Esophagus muscularis mucosa (tissue), 4 donors: ENCODE measurements around the gene PKM. TPM values are rescaled to one million over a fixed set of nuclear protein-coding genes. Genes with fewer than 3 reads are reported as not detected.

Experiments used
- DNase-seq: peaks from one replicate; pipeline ENCODE4 v3.0.0-alpha.2; 2017; ENCODE audit errors: extremely low spot score
- H3K27ac ChIP-seq, 4 donors: fragments of 200-600 bp; sonication (generic); replicated peaks in 1 of 4; 1 replicate in 3 of 4; 2 replicates in 1 of 4; pipeline ENCODE4 v1.5.1; 2016 to 2019; ENCODE audit warnings: mild to moderate bottlenecking in 1 of 4
- H3K27me3 ChIP-seq, 4 donors: fragments of 200-600 bp; sonication (generic); one replicate each; pipeline versions ENCODE4 v1.5.1 to v1.6.0; 2016 to 2019
- H3K36me3 ChIP-seq, 4 donors: fragments of 200-600 bp; sonication (generic); one replicate each; pipeline ENCODE4 v1.5.1; 2016 to 2019
- H3K4me1 ChIP-seq, 4 donors: fragments of 200-600 bp; sonication (generic); one replicate each; pipeline ENCODE4 v1.5.1; 2016 to 2019
- H3K4me3 ChIP-seq, 4 donors: fragments of 200-600 bp; sonication (generic); 1 replicate in 2 of 4; 2 replicates in 2 of 4; pipeline ENCODE4 v1.5.1; 2016 to 2019; ENCODE audit warnings: mild to moderate bottlenecking in 4 of 4, moderate library complexity in 1 of 4
- H3K9me3 ChIP-seq, 4 donors: fragments of 200-600 bp; sonication (generic); 1 replicate in 3 of 4; 2 replicates in 1 of 4; pipeline ENCODE4 v1.5.1; 2016 to 2019
- EP300 ChIP-seq: sonication (generic); formaldehyde crosslinking; IDR thresholded peaks from one replicate; pipeline ENCODE4 v1.6.1; 2017; ENCODE audit warnings: antibody characterized with exemption
- POLR2A ChIP-seq: fragments of 450-650 bp; IDR thresholded peaks from one replicate; pipeline ENCODE4 v1.6.1; 2017; ENCODE audit warnings: antibody characterized with exemption, moderate library complexity, mild to moderate bottlenecking, low read depth
- POLR2AphosphoS5 ChIP-seq, 2 donors: sonication (generic); formaldehyde crosslinking; IDR thresholded peaks; one replicate each; pipeline ENCODE4 v1.6.1; 2017; ENCODE audit warnings: antibody characterized with exemption in 2 of 2
- WGBS: methylation state at CpG from one replicate; pipeline ENCODE4 v1.1.5; 2018; 5-methylcytosine and 5-hydroxymethylcytosine counted together
- intact Hi-C: fragments of 100-400 bp; cut with DNase I; formaldehyde crosslinking; loops from one replicate; pipeline ENCODE4 v1.15.1; 2023
- total RNA-seq, 4 donors: library from RNA; depleted of rRNA; stranded (reverse); fragments of >200 nt; gene quantifications; one replicate each; pipeline versions ENCODE4 v1.1.0 to v1.2.1, GENCODE V29; 2016
- TF ChIP-seq, protein P1 (sequence below), 3 experiments: fragments of 200-600 bp in 2 of 3; fragments of 450-650 bp in 1 of 3; sonication (generic) in 2 of 3; IDR thresholded peaks; one replicate each; pipeline ENCODE4 v1.5.1; 2017 to 2019; ENCODE audit warnings: antibody characterized with exemption in 3 of 3, mild to moderate bottlenecking in 2 of 3, moderate library complexity in 1 of 3

PKM gene
- total RNA-seq, 4 donors from 2014 or later = 392 to 605 (median 482) TPM

DNA sequence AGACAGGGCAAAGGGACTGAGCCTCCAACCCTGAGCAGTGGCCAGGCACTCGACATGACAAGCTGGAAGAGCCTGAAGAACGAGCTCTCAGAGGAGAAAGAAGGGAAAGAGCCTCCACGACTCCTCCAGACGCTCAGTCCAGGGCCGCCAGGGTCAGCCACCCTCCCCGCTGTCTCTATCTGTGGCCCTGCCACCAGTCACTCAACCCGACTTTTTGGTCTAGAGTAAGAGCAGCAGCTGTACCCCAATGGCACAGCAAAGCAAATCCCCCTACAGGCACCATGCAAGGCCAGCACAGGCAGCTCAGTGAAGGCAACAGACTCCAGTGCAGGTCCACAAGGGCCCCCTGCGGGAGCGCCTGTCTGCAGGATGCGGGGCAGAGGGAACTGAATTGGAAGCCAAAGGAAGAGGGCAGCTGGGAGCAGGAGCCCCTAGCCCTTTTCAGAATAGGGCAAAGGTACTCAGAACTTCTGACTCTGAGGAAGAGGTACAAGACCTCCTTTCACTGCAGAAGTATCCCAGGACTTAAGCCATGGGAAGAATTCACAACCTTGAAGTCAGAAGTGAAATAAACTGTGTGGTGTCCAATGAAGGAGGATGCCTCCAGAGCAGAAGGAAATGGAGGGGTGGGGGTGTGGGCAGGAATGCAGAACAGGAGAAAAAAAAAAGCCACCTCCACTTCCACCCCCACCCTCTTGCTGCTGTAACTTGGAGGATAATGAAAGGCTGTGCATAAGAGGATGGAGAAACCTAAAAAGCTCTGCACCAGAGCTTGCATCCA, 24.9 kb downstream of the PKM start:
- Histone ChIP-seq H3K9me3 (no peaks in the 10 kb centered on the region), H3K4me3 (no peak overlapping the region), H3K36me3 (peaks cover 69 to 99% (median 96%) of the 10 kb centered on the region in 4 donors), H3K4me1 (peaks cover 17 to 34% (median 22%) of the 10 kb centered on the region in 4 donors), H3K27ac (no peak overlapping the region), H3K27me3 (no peaks in the 10 kb centered on the region)
- no peak for DNase-seq
- TF ChIP-seq EP300 (no peak), POLR2A (no peak), POLR2AphosphoS5 (IDR thresholded peaks at IDR 0.05) (no peak)
- TF ChIP-seq, protein P1, sequence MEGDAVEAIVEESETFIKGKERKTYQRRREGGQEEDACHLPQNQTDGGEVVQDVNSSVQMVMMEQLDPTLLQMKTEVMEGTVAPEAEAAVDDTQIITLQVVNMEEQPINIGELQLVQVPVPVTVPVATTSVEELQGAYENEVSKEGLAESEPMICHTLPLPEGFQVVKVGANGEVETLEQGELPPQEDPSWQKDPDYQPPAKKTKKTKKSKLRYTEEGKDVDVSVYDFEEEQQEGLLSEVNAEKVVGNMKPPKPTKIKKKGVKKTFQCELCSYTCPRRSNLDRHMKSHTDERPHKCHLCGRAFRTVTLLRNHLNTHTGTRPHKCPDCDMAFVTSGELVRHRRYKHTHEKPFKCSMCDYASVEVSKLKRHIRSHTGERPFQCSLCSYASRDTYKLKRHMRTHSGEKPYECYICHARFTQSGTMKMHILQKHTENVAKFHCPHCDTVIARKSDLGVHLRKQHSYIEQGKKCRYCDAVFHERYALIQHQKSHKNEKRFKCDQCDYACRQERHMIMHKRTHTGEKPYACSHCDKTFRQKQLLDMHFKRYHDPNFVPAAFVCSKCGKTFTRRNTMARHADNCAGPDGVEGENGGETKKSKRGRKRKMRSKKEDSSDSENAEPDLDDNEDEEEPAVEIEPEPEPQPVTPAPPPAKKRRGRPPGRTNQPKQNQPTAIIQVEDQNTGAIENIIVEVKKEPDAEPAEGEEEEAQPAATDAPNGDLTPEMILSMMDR (IDR thresholded peaks at IDR 0.05) = no peak
- 90% methylated on average over 10 of the region's 10 CpGs for WGBS
- intact Hi-C loops = no loop called here

DNA sequence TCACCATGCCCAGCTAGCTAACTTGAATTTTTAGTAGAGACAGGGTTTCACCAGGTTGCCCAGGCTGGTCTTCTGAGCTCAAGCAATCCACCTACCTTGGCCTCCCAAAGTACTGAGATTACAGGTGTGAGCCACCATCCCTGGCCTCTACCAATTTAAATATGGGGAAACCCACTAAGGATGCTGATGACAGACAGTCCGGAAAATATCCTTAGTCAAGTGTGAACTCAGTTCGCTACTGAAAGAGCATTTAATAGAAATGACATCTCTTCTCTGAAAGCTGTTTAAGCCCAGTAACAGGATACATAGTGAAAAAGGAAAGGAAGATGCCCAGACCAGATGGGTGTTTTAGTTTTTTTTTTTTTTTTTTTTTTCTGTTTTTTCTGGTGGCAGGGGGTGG, 25.7 kb downstream of the PKM start:
- 94% methylated on average over 2 of the region's 2 CpGs for WGBS
- H3K9me3 ChIP-seq = no peaks in the 10 kb centered on the region
- peaks cover 65 to 99% (median 96%) of the 10 kb centered on the region in 4 donors for H3K36me3 ChIP-seq
- no peak for DNase-seq
- intact Hi-C loops = no loop called here
- no peak overlapping the region for H3K4me3 ChIP-seq
- H3K27ac ChIP-seq = no peak overlapping the region
- peaks cover 17 to 40% (median 22%) of the 10 kb centered on the region in 4 donors for H3K4me1 ChIP-seq
- TF ChIP-seq POLR2A = no peak
- no peak for TF ChIP-seq POLR2AphosphoS5 (IDR thresholded peaks at IDR 0.05)
- no peak for TF ChIP-seq EP300
- TF ChIP-seq, protein P1 (IDR thresholded peaks at IDR 0.05) = no peak
- no peaks in the 10 kb centered on the region for H3K27me3 ChIP-seq

DNA sequence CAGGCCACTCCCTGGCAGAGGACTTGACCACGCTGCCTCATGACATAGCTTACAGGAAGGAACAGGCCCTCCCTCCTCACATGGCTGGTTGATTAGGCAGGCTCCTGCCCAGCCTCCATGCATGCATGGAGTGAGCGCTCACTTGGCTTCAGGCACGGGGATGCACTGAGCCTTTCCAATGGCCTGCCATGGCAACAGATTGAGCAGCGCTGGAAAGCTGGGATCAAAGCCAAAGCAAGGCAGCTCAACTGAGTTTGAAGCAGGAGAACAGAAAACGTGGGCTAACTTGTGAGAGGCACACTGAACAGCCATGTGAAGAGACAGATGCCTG, 27.5 kb downstream of the PKM start:
- H3K36me3 ChIP-seq = peaks cover 62 to 99% (median 95%) of the 10 kb centered on the region in 4 donors

DNA sequence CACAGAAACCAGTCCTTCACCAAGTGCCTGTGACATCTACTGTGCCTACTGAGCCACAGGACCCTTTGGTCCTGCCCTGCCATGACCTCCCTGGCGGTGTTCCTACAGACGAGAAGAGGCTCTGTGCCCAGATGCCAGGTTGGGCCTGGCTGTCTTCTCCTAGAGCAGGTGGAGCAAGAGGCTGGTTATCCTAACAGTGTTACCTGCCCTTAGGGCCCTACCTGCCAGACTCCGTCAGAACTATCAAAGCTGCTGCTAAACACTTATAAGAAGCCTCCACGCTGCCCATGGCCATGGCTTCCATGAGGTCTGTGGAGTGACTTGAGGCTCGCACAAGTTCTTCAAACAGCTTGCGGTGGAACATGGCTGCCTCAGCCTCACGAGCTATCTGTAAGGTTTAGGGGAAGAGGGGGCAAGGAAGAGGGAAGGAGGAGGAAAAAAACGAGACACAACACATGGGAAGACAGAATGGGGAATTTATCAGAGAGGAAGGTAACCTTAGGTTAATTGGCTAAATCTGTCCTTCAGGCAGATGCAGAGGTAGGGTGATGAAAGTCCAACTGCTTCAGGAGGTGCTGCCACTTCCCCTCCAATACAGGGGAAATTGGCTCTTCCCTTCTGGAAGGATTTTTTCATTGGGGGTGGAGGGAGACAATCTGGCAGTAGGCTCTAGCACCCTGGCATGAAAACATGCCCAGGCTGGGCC, 28.0 kb downstream of the PKM start:
- WGBS = 85% methylated on average over 6 of the region's 8 CpGs
- H3K4me1 ChIP-seq = peaks cover 20 to 50% (median 35%) of the 10 kb centered on the region in 4 donors
- H3K9me3 ChIP-seq = no peaks in the 10 kb centered on the region
- no peak for DNase-seq
- TF ChIP-seq, protein P1 (IDR thresholded peaks at IDR 0.05) = no peak
- no peak for TF ChIP-seq EP300
- TF ChIP-seq POLR2AphosphoS5 (IDR thresholded peaks at IDR 0.05) = no peak
- TF ChIP-seq POLR2A = no peak
- intact Hi-C loops = no loop called here
- H3K27ac ChIP-seq = peak overlapping the region; percentile 43 to 77 (median 64)
- H3K36me3 ChIP-seq = peaks cover 57 to 95% (median 91%) of the 10 kb centered on the region in 4 donors
- no peaks in the 10 kb centered on the region for H3K27me3 ChIP-seq
- H3K4me3 ChIP-seq = no peak overlapping the region

More for the DNA sequence above, 27.5 kb downstream of the PKM start:
- intact Hi-C loops = no loop called here
- WGBS = 13% methylated on average over 2 of the region's 5 CpGs
- Histone ChIP-seq H3K4me1 (peaks cover 17 to 50% (median 31%) of the 10 kb centered on the region in 4 donors), H3K9me3 (no peaks in the 10 kb centered on the region), H3K27ac (peak overlapping the region; percentile 43 to 77 (median 64)), H3K27me3 (no peaks in the 10 kb centered on the region), H3K4me3 (no peak overlapping the region)
- TF ChIP-seq, protein P1 (IDR thresholded peaks at IDR 0.05) = no peak
- TF ChIP-seq POLR2AphosphoS5 (IDR thresholded peaks at IDR 0.05) = peak; percentile 59 to 88
- no peak for DNase-seq
